ENCODE data around the gene MBTPS1. TPM values are rescaled to one million over a fixed set of nuclear protein-coding genes. Genes with fewer than 3 reads are reported as not detected.
"Not testable (repeated sequence)": the region's sequence is repeated elsewhere in the genome, so short reads cannot be mapped to it uniquely, and the experiment has no call there.

Gene MBTPS1
- polyA plus RNA-seq, 3 donors: 100 to 116 (median 111) TPM

- DNase-seq (ENCODE audit: extremely low read depth in 1 of 11, low read depth in 9 of 11, low spot score in 4 of 11): no peak
Observed at GRCh38 chr16:84141143-84141670, 24.5 kb upstream of the MBTPS1 start.

- no peak for DNase-seq (ENCODE audit: extremely low read depth in 1 of 11, low read depth in 9 of 11, low spot score in 4 of 11)
Observed at GRCh38 chr16:84139628-84140258, 23.0 kb upstream of the MBTPS1 start.

- DNase-seq (ENCODE audit: extremely low read depth in 1 of 11, low read depth in 9 of 11, low spot score in 4 of 11): peak in 2 of 11 donors; percentile 52 to 63
Observed at GRCh38 chr16:84138824-84139627, 22.3 kb upstream of the MBTPS1 start.

GRCh38 chr16:84138500-84138823, 21.7 kb upstream of the MBTPS1 start:
- DNase-seq (ENCODE audit: extremely low read depth in 1 of 11, low read depth in 9 of 11, low spot score in 4 of 11): no peak

GRCh38 chr16:84137769-84138357, 21.1 kb upstream of the MBTPS1 start:
- no peak for DNase-seq (ENCODE audit: extremely low read depth in 1 of 11, low read depth in 9 of 11, low spot score in 4 of 11)

- DNase-seq (ENCODE audit: extremely low read depth in 1 of 11, low read depth in 9 of 11, low spot score in 4 of 11): no peak
Observed at GRCh38 chr16:84137287-84137686, 20.5 kb upstream of the MBTPS1 start.

GRCh38 chr16:84136331-84137125, 19.8 kb upstream of the MBTPS1 start:
- no peak for DNase-seq (ENCODE audit: extremely low read depth in 1 of 11, low read depth in 9 of 11, low spot score in 4 of 11)

GRCh38 chr16:84132527-84133285, 16.0 kb upstream of the MBTPS1 start:
- DNase-seq (ENCODE audit: extremely low read depth in 1 of 11, low read depth in 9 of 11, low spot score in 4 of 11): no peak

- DNase-seq (ENCODE audit: extremely low read depth in 1 of 11, low read depth in 9 of 11, low spot score in 4 of 11): no peak
Observed at GRCh38 chr16:84131117-84131516, 14.4 kb upstream of the MBTPS1 start.

GRCh38 chr16:84124257-84125073, 7.7 kb upstream of the MBTPS1 start:
- DNase-seq (ENCODE audit: extremely low read depth in 1 of 11, low read depth in 9 of 11, low spot score in 4 of 11): no peak

GRCh38 chr16:84121007-84121406, 4.3 kb upstream of the MBTPS1 start:
- DNase-seq (ENCODE audit: extremely low read depth in 1 of 11, low read depth in 9 of 11, low spot score in 4 of 11): no peak

GRCh38 chr16:84120023-84120422, 3.3 kb upstream of the MBTPS1 start:
- DNase-seq (ENCODE audit: extremely low read depth in 1 of 11, low read depth in 9 of 11, low spot score in 4 of 11): no peak

GRCh38 chr16:84119368-84119767, 2.6 kb upstream of the MBTPS1 start:
- no peak for DNase-seq (ENCODE audit: extremely low read depth in 1 of 11, low read depth in 9 of 11, low spot score in 4 of 11)

- DNase-seq (ENCODE audit: extremely low read depth in 1 of 11, low read depth in 9 of 11, low spot score in 4 of 11): not testable (repeated sequence)
Observed at GRCh38 chr16:84118315-84118714, 1.6 kb upstream of the MBTPS1 start.

GRCh38 chr16:84117494-84117843, 727 bp upstream of the MBTPS1 start:
- DNase-seq (ENCODE audit: extremely low read depth in 1 of 11, low read depth in 9 of 11, low spot score in 4 of 11): peak in 4 of 11 donors; percentile 29 to 35 (median 32)

- DNase-seq (ENCODE audit: extremely low read depth in 1 of 11, low read depth in 9 of 11, low spot score in 4 of 11): no peak
Observed at GRCh38 chr16:84115919-84116719, 623 bp downstream of the MBTPS1 start.

GRCh38 chr16:84111949-84112348, 4.8 kb downstream of the MBTPS1 start:
- not testable (repeated sequence) for DNase-seq (ENCODE audit: extremely low read depth in 1 of 11, low read depth in 9 of 11, low spot score in 4 of 11)

Measured in renal cortex interstitium (tissue), 11 donors.